Astrocyte (in vitro differentiated cells and primary cell): Measurements from ENCODE around the gene HMX1.

Experiments used
- CTCF ChIP-seq: IDR thresholded peaks from 2 replicates; pipeline ENCODE4 v1.5.1; 2011; ENCODE audit warnings: low read depth, mild to moderate bottlenecking, inconsistent platforms, low read length, moderate library complexity; ENCODE audit not compliant: insufficient read depth
- EZH2 ChIP-seq: IDR thresholded peaks from 2 replicates; pipeline ENCODE4 v1.6.1; 2012; ENCODE audit warnings: mild to moderate bottlenecking, low read length, inconsistent platforms; ENCODE audit not compliant: insufficient read depth

- TF ChIP-seq EZH2 (no peak), CTCF (no peak)
Observed at GRCh38 chr4:8848507-8849265, 23.0 kb downstream of the HMX1 start.
